Germinal center (tissue), 1 donor: Measurements from ENCODE around the gene GRIN1.

Experiments
- DNase-seq: peaks from one replicate; pipeline ENCODE4 v3.0.0; 2012; ENCODE audit warnings: mixed read lengths, low spot score

GRIN1 gene

GRCh38 chr9:137178201-137178938 lies 39.4 kb downstream of the GRIN1 start:
- no peak for DNase-seq

- no peak for DNase-seq
These were observed 40.1 kb downstream of the GRIN1 start for GRCh38 chr9:137178939-137179630.

GRCh38 chr9:137179761-137180160 lies 40.8 kb downstream of the GRIN1 start:
- no peak for DNase-seq

- DNase-seq: no peak
These were observed 41.5 kb downstream of the GRIN1 start for GRCh38 chr9:137180491-137180890.

GRCh38 chr9:137181680-137182079 lies 42.7 kb downstream of the GRIN1 start:
- DNase-seq: no peak

GRCh38 chr9:137182836-137183235 lies 43.9 kb downstream of the GRIN1 start:
- no peak for DNase-seq

GRCh38 chr9:137183980-137184595 lies 45.1 kb downstream of the GRIN1 start:
- no peak for DNase-seq

GRCh38 chr9:137184881-137185660 lies 46.1 kb downstream of the GRIN1 start:
- DNase-seq: no peak

- DNase-seq: no peak
These were observed 47.0 kb downstream of the GRIN1 start for GRCh38 chr9:137185921-137186320.

GRCh38 chr9:137186385-137186784 lies 47.4 kb downstream of the GRIN1 start:
- no peak for DNase-seq

GRCh38 chr9:137187386-137187785 lies 48.4 kb downstream of the GRIN1 start:
- DNase-seq: no peak

GRCh38 chr9:137188086-137188489 lies 49.1 kb downstream of the GRIN1 start:
- DNase-seq: no peak

- peak; percentile 88 for DNase-seq
These were observed 49.7 kb downstream of the GRIN1 start, which contains the start of the genes ANAPC2 and SSNA1 for GRCh38 chr9:137188490-137189296. ANAPC2 (minus strand) TSS chr9:137188560; CDS start chr9:137188532, 28 bp downstream. SSNA1 (plus strand) TSS chr9:137188676; CDS start chr9:137188727, 51 bp downstream.

- no peak for DNase-seq
These were observed 50.6 kb downstream of the GRIN1 start for GRCh38 chr9:137189297-137190295.

GRCh38 chr9:137190315-137190856 lies 51.4 kb downstream of the GRIN1 start:
- DNase-seq: no peak

GRCh38 chr9:137191245-137191644 lies 52.3 kb downstream of the GRIN1 start:
- no peak for DNase-seq

- DNase-seq: no peak
These were observed 52.9 kb downstream of the GRIN1 start for GRCh38 chr9:137191691-137192447.

- no peak for DNase-seq
These were observed 53.5 kb downstream of the GRIN1 start for GRCh38 chr9:137192448-137192780.

- DNase-seq: no peak
These were observed 53.9 kb downstream of the GRIN1 start for GRCh38 chr9:137192859-137193258.
